DOHH2 (cell line): Measurements from ENCODE around the gene ATG16L1.

Source experiments
- H3F3A ChIP-seq: fragments of 200-600 bp; sonication (generic), shearing (Covaris generic); 2 replicates; pipeline ENCODE4 v1.6.0; 2016; ENCODE audit warnings: antibody characterized with exemption, mild to moderate bottlenecking; ENCODE audit not compliant: control insufficient read depth, insufficient read depth
- H3K27ac ChIP-seq: fragments of 200-600 bp; sonication (generic); 2 replicates; pipeline ENCODE4 v1.5.1; 2014; ENCODE audit warnings: low read depth, mild to moderate bottlenecking, low read length, moderate library complexity
- H3K27me3 ChIP-seq: fragments of 200-600 bp; sonication (generic); 2 replicates; pipeline ENCODE4 v1.6.1; 2014; ENCODE audit warnings: mild to moderate bottlenecking, low read length, mixed read lengths; ENCODE audit not compliant: control insufficient read depth
- H3K36me3 ChIP-seq: fragments of 200-600 bp; sonication (generic); 2 replicates; pipeline ENCODE4 v1.6.1; 2014; ENCODE audit warnings: mild to moderate bottlenecking, low read length, moderate library complexity, mixed read lengths; ENCODE audit not compliant: control insufficient read depth
- H3K4me1 ChIP-seq: fragments of 200-600 bp; sonication (generic); 2 replicates; pipeline ENCODE4 v1.6.1; 2014; ENCODE audit warnings: mild to moderate bottlenecking, low read length, mixed read lengths; ENCODE audit not compliant: control insufficient read depth
- H3K4me2 ChIP-seq: fragments of 200-600 bp; sonication (generic); 2 replicates; pipeline ENCODE4 v1.6.0; 2014; ENCODE audit warnings: mild to moderate bottlenecking, low read length, moderate library complexity
- H3K4me3 ChIP-seq: fragments of 200-600 bp; sonication (generic); 2 replicates; pipeline ENCODE4 v1.5.1; 2014; ENCODE audit warnings: mild to moderate bottlenecking, low read length, mixed read lengths
- H3K79me2 ChIP-seq: fragments of 200-600 bp; sonication (generic); 2 replicates; pipeline ENCODE4 v1.6.1; 2014; ENCODE audit warnings: mild to moderate bottlenecking, low read length, mixed read lengths; ENCODE audit not compliant: control insufficient read depth
- H3K9me2 ChIP-seq: fragments of 200-600 bp; sonication (generic); replicated peaks from 2 replicates; pipeline ENCODE4 v1.6.1; 2014; ENCODE audit warnings: mild to moderate bottlenecking, low read length, mixed read lengths; ENCODE audit not compliant: control insufficient read depth
- H3K9me3 ChIP-seq: fragments of 200-600 bp; sonication (generic); 2 replicates; pipeline ENCODE4 v1.6.1; 2014; ENCODE audit warnings: antibody characterized with exemption, low read length, mixed read lengths; ENCODE audit not compliant: control insufficient read depth, insufficient read depth
- H4K20me1 ChIP-seq: fragments of 200-600 bp; sonication (generic); 2 replicates; pipeline ENCODE4 v1.6.0; 2014; ENCODE audit warnings: low read depth, mild to moderate bottlenecking, antibody characterized with exemption, low read length, moderate library complexity; ENCODE audit not compliant: control insufficient read depth, insufficient read depth
- EZH2phosphoT487 ChIP-seq: fragments of 200-600 bp; sonication (generic); IDR thresholded peaks from 2 replicates; pipeline ENCODE4 v1.6.1; 2017; ENCODE audit warnings: borderline replicate concordance, mild to moderate bottlenecking, antibody characterized with exemption, low read length, moderate library complexity, mixed read lengths
- TF ChIP-seq, protein P1 (sequence below): fragments of 200-600 bp; sonication (generic); IDR thresholded peaks from one replicate; pipeline ENCODE4 v1.5.1; 2014; ENCODE audit warnings: antibody characterized with exemption, mild to moderate bottlenecking, low read depth, low read length; ENCODE audit not compliant: poor library complexity, severe bottlenecking

Gene ATG16L1

GRCh38 chr2:233217892-233218377 is 33.5 kb upstream of the ATG16L1 start:
- no peak overlapping the region for H3K4me3 ChIP-seq
- no peaks in the 10 kb centered on the region for H3K79me2 ChIP-seq
- no peak for TF ChIP-seq EZH2phosphoT487
- TF ChIP-seq, protein P1, sequence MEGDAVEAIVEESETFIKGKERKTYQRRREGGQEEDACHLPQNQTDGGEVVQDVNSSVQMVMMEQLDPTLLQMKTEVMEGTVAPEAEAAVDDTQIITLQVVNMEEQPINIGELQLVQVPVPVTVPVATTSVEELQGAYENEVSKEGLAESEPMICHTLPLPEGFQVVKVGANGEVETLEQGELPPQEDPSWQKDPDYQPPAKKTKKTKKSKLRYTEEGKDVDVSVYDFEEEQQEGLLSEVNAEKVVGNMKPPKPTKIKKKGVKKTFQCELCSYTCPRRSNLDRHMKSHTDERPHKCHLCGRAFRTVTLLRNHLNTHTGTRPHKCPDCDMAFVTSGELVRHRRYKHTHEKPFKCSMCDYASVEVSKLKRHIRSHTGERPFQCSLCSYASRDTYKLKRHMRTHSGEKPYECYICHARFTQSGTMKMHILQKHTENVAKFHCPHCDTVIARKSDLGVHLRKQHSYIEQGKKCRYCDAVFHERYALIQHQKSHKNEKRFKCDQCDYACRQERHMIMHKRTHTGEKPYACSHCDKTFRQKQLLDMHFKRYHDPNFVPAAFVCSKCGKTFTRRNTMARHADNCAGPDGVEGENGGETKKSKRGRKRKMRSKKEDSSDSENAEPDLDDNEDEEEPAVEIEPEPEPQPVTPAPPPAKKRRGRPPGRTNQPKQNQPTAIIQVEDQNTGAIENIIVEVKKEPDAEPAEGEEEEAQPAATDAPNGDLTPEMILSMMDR: no peak
- H3K27ac ChIP-seq: no peak overlapping the region
- H3K27me3 ChIP-seq: no peaks in the 10 kb centered on the region
- H3K9me2 ChIP-seq: no peaks in the 10 kb centered on the region
- H3K4me1 ChIP-seq: peaks cover 9% of the 10 kb centered on the region
- no peaks in the 10 kb centered on the region for H3F3A ChIP-seq
- H3K9me3 ChIP-seq: no peaks in the 10 kb centered on the region
- no peak overlapping the region for H3K4me2 ChIP-seq
- no peaks in the 10 kb centered on the region for H4K20me1 ChIP-seq
- no peaks in the 10 kb centered on the region for H3K36me3 ChIP-seq

GRCh38 chr2:233218836-233219235 is 32.6 kb upstream of the ATG16L1 start:
- H4K20me1 ChIP-seq: no peaks in the 10 kb centered on the region
- no peaks in the 10 kb centered on the region for H3K27me3 ChIP-seq
- no peaks in the 10 kb centered on the region for H3K36me3 ChIP-seq
- no peaks in the 10 kb centered on the region for H3K9me2 ChIP-seq
- TF ChIP-seq EZH2phosphoT487: no peak
- TF ChIP-seq, protein P1: no peak
- H3K79me2 ChIP-seq: no peaks in the 10 kb centered on the region
- no peaks in the 10 kb centered on the region for H3K9me3 ChIP-seq
- H3K27ac ChIP-seq: no peak overlapping the region
- peaks cover 18% of the 10 kb centered on the region for H3K4me1 ChIP-seq
- H3F3A ChIP-seq: no peaks in the 10 kb centered on the region
- no peak overlapping the region for H3K4me2 ChIP-seq
- no peak overlapping the region for H3K4me3 ChIP-seq

- no peak overlapping the region for H3K4me3 ChIP-seq
- no peaks in the 10 kb centered on the region for H3K9me2 ChIP-seq
- no peak overlapping the region for H3K4me2 ChIP-seq
- TF ChIP-seq EZH2phosphoT487: no peak
- TF ChIP-seq, protein P1: no peak
- no peaks in the 10 kb centered on the region for H3K27me3 ChIP-seq
- H3K4me1 ChIP-seq: peaks cover 26% of the 10 kb centered on the region
- H4K20me1 ChIP-seq: no peaks in the 10 kb centered on the region
- H3K36me3 ChIP-seq: no peaks in the 10 kb centered on the region
- no peaks in the 10 kb centered on the region for H3K9me3 ChIP-seq
- H3K79me2 ChIP-seq: no peaks in the 10 kb centered on the region
- H3F3A ChIP-seq: 0 out of 2 replicates have a peak, but pooled peaks cover 3% of the 10 kb centered on the region
- no peak overlapping the region for H3K27ac ChIP-seq
These were observed 31.6 kb upstream of the ATG16L1 start for GRCh38 chr2:233219848-233220247.
